Stimulated activated CD4-positive, alpha-beta T cell treated with anti-CD3 and anti-CD28 coated beads, TNF-alpha, amount 100 ng/mL, for 1 hour (primary cell): ENCODE data around the gene EXOC3L4.

ENCODE experiments used
- DNase-seq, 3 donors: peaks; one replicate each; pipeline ENCODE4 v3.0.0-alpha.2; 2020; ENCODE audit warnings: low read depth in 3 of 3, low spot score in 1 of 3

EXOC3L4 gene

GRCh38 chr14:103132381-103133209 is 38.1 kb downstream of the EXOC3L4 start:
- no peak for DNase-seq

- DNase-seq = no peak
Measured at GRCh38 chr14:103133210-103134140, 39.0 kb downstream of the EXOC3L4 start.

- DNase-seq = no peak
Measured at GRCh38 chr14:103134405-103134804, 39.9 kb downstream of the EXOC3L4 start.

GRCh38 chr14:103134919-103135318 is 40.4 kb downstream of the EXOC3L4 start:
- no peak for DNase-seq

- DNase-seq = no peak
Measured at GRCh38 chr14:103135333-103136260, 41.1 kb downstream of the EXOC3L4 start.

- DNase-seq = no peak
Measured at GRCh38 chr14:103136388-103137271, 42.1 kb downstream of the EXOC3L4 start.

- no peak for DNase-seq
Measured at GRCh38 chr14:103137689-103138300, 43.3 kb downstream of the EXOC3L4 start.

- DNase-seq = no peak
Measured at GRCh38 chr14:103138301-103139131, 44.0 kb downstream of the EXOC3L4 start.

- no peak for DNase-seq
Measured at GRCh38 chr14:103139132-103140025, 44.9 kb downstream of the EXOC3L4 start.

GRCh38 chr14:103140316-103141109 is 46.0 kb downstream of the EXOC3L4 start:
- DNase-seq = no peak

GRCh38 chr14:103141117-103141796 is 46.7 kb downstream of the EXOC3L4 start:
- no peak for DNase-seq

GRCh38 chr14:103142026-103142425 is 47.5 kb downstream of the EXOC3L4 start:
- DNase-seq = no peak

- DNase-seq = no peak
Measured at GRCh38 chr14:103142721-103143302, 48.3 kb downstream of the EXOC3L4 start.

GRCh38 chr14:103143506-103143905 is 49.0 kb downstream of the EXOC3L4 start:
- no peak for DNase-seq

- DNase-seq = no peak
Measured at GRCh38 chr14:103144085-103144484, 49.6 kb downstream of the EXOC3L4 start.
